WTC11 (cell line): ENCODE data around the gene HOXB3. TPM values are rescaled to one million over a fixed set of nuclear protein-coding genes. Genes with fewer than 3 reads are reported as not detected.

Experiments used
- ATAC-seq: fragments of 200-7000 bp; cut with Tn5 transposase; 2 replicates; pipeline ENCODE4 v1.10.0; 2021; ENCODE audit warnings: mild to moderate bottlenecking, moderate library complexity
- CTCF ChIA-PET: fragments of 300-600 bp; sonication (Branson Sonifier 250); formaldehyde crosslinking; loops from one replicate; lab custom pipeline; 2021; ENCODE audit warnings: antibody characterized with exemption; lab: Charles Lee
- POLR2A ChIA-PET: fragments of 350-600 bp; sonication (Branson Sonifier 250); formaldehyde crosslinking; loops from one replicate; lab custom pipeline; 2021; ENCODE audit warnings: antibody characterized with exemption; lab: Charles Lee
- DNase-seq: peaks from one replicate; pipeline ENCODE4 v3.0.0; 2021; ENCODE audit warnings: low spot score
- H3K27ac Mint-ChIP-seq: 2 replicates; pipeline ENCODE4 v1.8.0; 2021; ENCODE audit warnings: mixed read lengths
- H3K27me3 Mint-ChIP-seq: 2 replicates; pipeline ENCODE4 v1.8.0; 2021; ENCODE audit warnings: low read depth, mild to moderate bottlenecking, moderate library complexity, mixed read lengths
- H3K36me3 Mint-ChIP-seq: 2 replicates; pipeline ENCODE4 v1.8.0; 2021; ENCODE audit warnings: mixed read lengths
- H3K4me1 Mint-ChIP-seq: 2 replicates; pipeline ENCODE4 v1.8.0; 2022; ENCODE audit warnings: mixed read lengths
- H3K4me3 Mint-ChIP-seq: 2 replicates; pipeline ENCODE4 v1.8.0; 2021; ENCODE audit warnings: mild to moderate bottlenecking, moderate library complexity, mixed read lengths
- H3K9me3 Mint-ChIP-seq: 2 replicates; pipeline ENCODE4 v1.8.0; 2021; ENCODE audit warnings: mixed read lengths
- ATF1 ChIP-seq: sonication (generic); formaldehyde crosslinking; IDR thresholded peaks from 2 replicates; pipeline ENCODE4 v1.8.1; 2023; ENCODE audit warnings: mild to moderate bottlenecking, moderate library complexity, missing genetic modification reagents
- ATF2 ChIP-seq: sonication (generic); formaldehyde crosslinking; IDR thresholded peaks from 2 replicates; pipeline ENCODE4 v1.8.1; 2022; ENCODE audit warnings: low read depth, missing genetic modification reagents, borderline replicate concordance
- E2F1 ChIP-seq: sonication (generic); formaldehyde crosslinking; IDR thresholded peaks from 2 replicates; pipeline ENCODE4 v1.8.0; 2022; ENCODE audit warnings: mild to moderate bottlenecking, missing genetic modification reagents
- ELF4 ChIP-seq: sonication (generic); formaldehyde crosslinking; IDR thresholded peaks from 2 replicates; pipeline ENCODE4 v1.8.1; 2022; ENCODE audit warnings: low read depth, mild to moderate bottlenecking, moderate library complexity, missing genetic modification reagents
- FOXP1 ChIP-seq: sonication (generic); formaldehyde crosslinking; IDR thresholded peaks from 2 replicates; pipeline ENCODE4 v1.8.0; 2022; ENCODE audit warnings: missing genetic modification reagents, mild to moderate bottlenecking, moderate library complexity, borderline replicate concordance
- MXD4 ChIP-seq: fragments of 250-450 bp; sonication (Bioruptor Pico); IDR thresholded peaks from 2 replicates; pipeline ENCODE4 v1.8.0; 2021; ENCODE audit warnings: mild to moderate bottlenecking, moderate library complexity, borderline replicate concordance
- MYBL2 ChIP-seq: sonication (generic); formaldehyde crosslinking; IDR thresholded peaks from 2 replicates; pipeline ENCODE4 v1.8.1; 2023; ENCODE audit warnings: mild to moderate bottlenecking, moderate library complexity, missing genetic modification reagents
- NFATC4 ChIP-seq: fragments of 250-450 bp; sonication (Bioruptor Pico); IDR thresholded peaks from 2 replicates; pipeline ENCODE4 v1.9.0; 2021; ENCODE audit warnings: mild to moderate bottlenecking
- NR3C1 ChIP-seq: sonication (generic); formaldehyde crosslinking; conservative IDR thresholded peaks from 2 replicates; pipeline ENCODE4 v1.8.1; 2023; ENCODE audit warnings: low read depth, mild to moderate bottlenecking, missing genetic modification reagents
- RELA ChIP-seq: sonication (generic); formaldehyde crosslinking; IDR thresholded peaks from 2 replicates; pipeline ENCODE4 v1.8.1; 2022; ENCODE audit warnings: missing genetic modification reagents, mild to moderate bottlenecking, borderline replicate concordance
- SMAD4 ChIP-seq: sonication (generic); formaldehyde crosslinking; IDR thresholded peaks from 2 replicates; pipeline ENCODE4 v1.8.0; 2022; ENCODE audit warnings: mild to moderate bottlenecking, missing genetic modification reagents
- SP1 ChIP-seq: sonication (generic); formaldehyde crosslinking; conservative IDR thresholded peaks from 2 replicates; pipeline ENCODE4 v1.8.1; 2022; ENCODE audit warnings: missing genetic modification reagents
- ZNF121 ChIP-seq: sonication (generic); formaldehyde crosslinking; IDR thresholded peaks from 2 replicates; pipeline ENCODE4 v1.8.0; 2023; ENCODE audit warnings: missing genetic modification reagents
- ZNF281 ChIP-seq: sonication (generic); formaldehyde crosslinking; IDR thresholded peaks from 2 replicates; pipeline ENCODE4 v1.8.0; 2023; ENCODE audit warnings: mild to moderate bottlenecking, missing genetic modification reagents
- ZNF317 ChIP-seq: sonication (generic); formaldehyde crosslinking; IDR thresholded peaks from 2 replicates; pipeline ENCODE4 v1.8.1; 2023; ENCODE audit warnings: low read depth, mild to moderate bottlenecking, moderate library complexity, missing genetic modification reagents, borderline replicate concordance
- total RNA-seq: library from RNA; stranded (reverse); gene quantifications from 3 replicates; pipeline ENCODE4 v1.2.3, GENCODE V29; 2021
- TF ChIP-seq, protein P1 (sequence below): sonication (generic); formaldehyde crosslinking; IDR thresholded peaks from 2 replicates; pipeline ENCODE4 v1.8.1; 2023; ENCODE audit warnings: mild to moderate bottlenecking, missing genetic modification reagents

The HOXB3 gene
- total RNA-seq, 1 experiment from 2014 or later: 0.09 TPM

DNA sequence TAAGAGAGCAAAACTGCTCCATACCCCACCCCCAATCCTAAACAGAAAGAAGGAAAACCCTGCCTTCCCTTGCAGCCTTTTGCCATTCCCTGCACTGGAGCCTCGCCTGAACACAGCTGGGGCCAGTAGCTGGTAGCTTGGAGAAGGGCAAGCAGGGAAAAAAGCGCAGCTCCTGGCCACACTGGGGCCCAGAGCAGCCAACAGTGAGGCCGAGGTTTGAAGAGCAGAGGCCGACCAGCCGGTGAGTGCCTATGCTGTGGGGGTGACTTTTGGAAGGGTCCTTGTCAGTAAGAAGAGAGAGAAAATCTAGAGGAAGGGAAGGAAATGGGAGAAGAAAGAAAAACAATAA lies 39.3 kb upstream of the HOXB3 start (continued):
- TF ChIP-seq ZNF281: no peak

DNA sequence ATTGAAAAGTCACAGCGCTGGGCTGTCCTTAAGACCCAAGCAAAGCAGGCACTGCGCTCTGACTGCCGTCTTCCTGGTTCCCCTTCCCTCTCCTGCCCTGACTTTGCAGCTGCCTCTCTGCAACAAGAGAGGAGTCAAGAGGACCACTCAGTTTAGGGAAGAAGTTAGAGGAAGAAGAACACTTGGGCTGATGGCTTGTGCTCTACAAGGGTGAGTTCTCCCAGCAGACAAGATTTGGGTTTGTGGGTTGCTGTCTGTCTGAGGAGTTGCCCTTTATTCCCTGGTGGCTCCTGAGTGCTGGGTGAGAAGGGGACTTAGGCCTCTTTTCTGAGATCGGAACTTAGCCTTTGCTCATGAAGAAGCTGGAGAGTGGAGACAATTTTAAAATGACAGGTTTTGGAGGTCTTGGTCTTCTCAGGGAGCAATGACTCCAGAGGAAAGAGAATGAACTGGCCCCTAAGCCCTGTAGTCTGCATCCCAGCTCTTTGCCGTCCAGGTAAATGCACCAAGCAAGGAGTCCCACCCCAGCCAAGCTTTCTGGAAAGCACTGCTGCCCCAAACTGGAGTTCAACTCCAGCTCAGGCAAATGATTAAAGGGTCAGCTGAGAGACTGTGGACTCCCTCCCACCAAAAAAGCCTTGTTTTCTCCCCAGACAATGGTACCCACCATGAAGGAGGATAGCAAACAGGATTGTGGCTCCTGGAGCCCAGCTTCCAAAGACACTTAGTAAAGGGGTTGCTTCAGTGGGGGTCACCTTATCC lies 38.8 kb upstream of the HOXB3 start:
- H3K4me3 Mint-ChIP-seq: no peak overlapping the region
- ChIA-PET CTCF (interaction anchor here (0.6 to 1.1 kb wide), 3 partner anchors 8 to 35 kb away, joined by 3 to 7 read pairs (median 3); partner anchors contain the start of gene HOXB5), POLR2A (no interaction called here)
- no peak for TF ChIP-seq SMAD4 (CRISPR knock-in tag)
- no peak for TF ChIP-seq ELF4 (CRISPR knock-in tag)
- no peak for TF ChIP-seq FOXP1 (CRISPR knock-in tag)
- no peak for TF ChIP-seq ATF1 (CRISPR knock-in tag)
- TF ChIP-seq NFATC4: no peak
- no peak for TF ChIP-seq ATF2 (CRISPR knock-in tag)
- no peak for TF ChIP-seq MXD4
- TF ChIP-seq ZNF317 (CRISPR knock-in tag): no peak
- TF ChIP-seq NR3C1 (CRISPR knock-in tag): no peak
- no peak for TF ChIP-seq ZNF121 (CRISPR knock-in tag)
- no peak for TF ChIP-seq RELA
- no peak for TF ChIP-seq MYBL2
- TF ChIP-seq, protein P1, sequence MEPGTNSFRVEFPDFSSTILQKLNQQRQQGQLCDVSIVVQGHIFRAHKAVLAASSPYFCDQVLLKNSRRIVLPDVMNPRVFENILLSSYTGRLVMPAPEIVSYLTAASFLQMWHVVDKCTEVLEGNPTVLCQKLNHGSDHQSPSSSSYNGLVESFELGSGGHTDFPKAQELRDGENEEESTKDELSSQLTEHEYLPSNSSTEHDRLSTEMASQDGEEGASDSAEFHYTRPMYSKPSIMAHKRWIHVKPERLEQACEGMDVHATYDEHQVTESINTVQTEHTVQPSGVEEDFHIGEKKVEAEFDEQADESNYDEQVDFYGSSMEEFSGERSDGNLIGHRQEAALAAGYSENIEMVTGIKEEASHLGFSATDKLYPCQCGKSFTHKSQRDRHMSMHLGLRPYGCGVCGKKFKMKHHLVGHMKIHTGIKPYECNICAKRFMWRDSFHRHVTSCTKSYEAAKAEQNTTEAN (CRISPR knock-in tag): no peak
- TF ChIP-seq SP1: no peak
- TF ChIP-seq E2F1: no peak
- H3K27ac Mint-ChIP-seq: no peak overlapping the region
- no peaks in the 10 kb centered on the region for H3K9me3 Mint-ChIP-seq
- ATAC-seq (no peak), DNase-seq (no peak)
- H3K27me3 Mint-ChIP-seq: peaks cover 100% of the 10 kb centered on the region; the same call in 1 of the 2 replicates
- no peaks in the 10 kb centered on the region; the same call in 1 of the 2 replicates for H3K36me3 Mint-ChIP-seq
- peaks cover 23% of the 10 kb centered on the region for H3K4me1 Mint-ChIP-seq
